ENCODE data around the gene NRN1L.

NRN1L gene

DNA sequence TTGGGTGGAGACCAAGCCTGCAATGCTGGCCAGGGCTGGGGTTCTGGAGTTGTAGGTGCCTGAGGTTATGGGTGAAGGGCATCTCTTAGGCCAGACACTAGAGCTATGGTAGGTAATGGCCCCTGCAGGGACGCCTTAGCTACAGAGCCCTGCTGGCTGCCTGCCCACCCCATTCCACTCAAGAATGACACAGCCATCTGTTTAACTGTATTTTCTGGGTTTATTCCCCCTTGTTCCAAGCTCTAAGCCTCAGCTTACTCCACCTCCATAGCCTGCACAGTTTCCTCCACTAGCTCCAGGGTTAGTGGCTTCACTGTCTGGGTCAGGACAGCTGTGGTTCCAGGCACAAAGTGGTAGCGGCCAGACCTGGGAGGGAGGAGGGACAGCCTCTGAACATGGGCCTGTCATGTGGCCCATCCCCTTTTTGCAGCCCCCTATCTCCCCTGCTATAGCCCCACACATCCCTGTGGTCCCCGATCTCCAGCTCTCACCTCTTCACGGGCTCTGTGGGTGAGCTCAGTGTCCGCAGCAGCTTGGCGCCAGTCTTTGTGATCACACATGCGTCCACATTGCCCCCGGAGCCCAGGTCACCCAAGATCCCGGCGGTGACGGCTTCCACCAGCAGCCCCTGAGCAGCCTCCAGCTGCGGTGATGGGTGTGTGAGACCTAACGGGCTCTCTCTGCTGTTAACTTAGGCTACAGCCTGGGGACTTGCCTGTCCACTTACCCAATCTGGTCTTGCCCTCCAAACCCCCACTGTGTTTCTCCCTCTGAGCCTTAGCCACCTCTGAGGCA lies 49.8 kb downstream of the NRN1L start:
- DNase-seq: no peak

DNA sequence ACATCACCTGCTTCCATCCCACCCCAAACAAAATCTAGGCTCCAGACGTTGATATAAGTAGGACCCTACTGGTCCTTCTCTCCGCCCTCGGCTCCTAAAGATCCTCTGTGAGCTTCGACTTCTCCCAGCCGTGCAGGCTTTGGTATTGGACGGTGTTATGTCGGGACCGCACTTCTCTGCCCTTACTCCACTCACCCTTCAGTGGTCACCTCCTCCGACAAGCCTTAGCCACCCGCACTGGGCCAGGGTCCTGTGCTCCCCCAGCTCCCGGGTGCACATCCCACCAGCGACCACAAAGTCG lies 50.4 kb downstream of the NRN1L start:
- DNase-seq: peak in 1 of 56 donors; percentile 46

DNA sequence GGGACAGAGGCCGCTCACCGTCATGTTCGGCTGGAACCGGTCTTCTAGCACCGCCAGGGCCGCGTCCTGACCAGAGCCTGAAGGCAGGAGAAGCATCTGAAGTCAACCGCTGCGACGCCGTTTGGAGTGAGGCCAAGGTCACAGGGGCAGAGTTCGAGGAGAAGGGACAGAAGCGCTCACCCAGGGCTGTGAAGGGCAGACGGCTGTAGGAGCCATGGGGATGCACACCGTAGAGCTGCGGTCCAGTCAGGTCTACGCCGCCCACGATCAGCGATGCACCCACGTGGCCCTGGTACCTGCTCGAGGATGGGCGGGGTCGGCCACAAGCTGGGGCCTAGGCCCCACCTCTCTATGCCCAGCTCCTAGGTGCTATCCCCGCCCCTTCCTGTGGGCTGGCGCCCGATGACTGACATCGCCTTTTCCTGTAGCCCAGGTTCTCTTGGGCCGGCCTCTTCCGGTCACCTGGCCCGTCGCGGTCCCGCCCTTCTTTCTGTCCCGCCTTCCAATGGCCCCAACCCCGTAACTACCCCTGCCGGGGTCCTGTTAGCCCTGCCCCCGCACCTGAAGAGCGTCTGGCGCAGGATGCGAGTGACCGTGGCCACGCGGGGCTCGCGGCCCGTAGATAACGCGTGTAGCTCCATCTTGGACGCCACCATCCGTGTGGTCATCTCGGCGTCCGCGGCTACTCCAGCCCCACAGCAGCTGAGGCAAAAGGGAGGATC lies 50.9 kb downstream of the NRN1L start:
- peak; percentile 48 to 98 (median 92) for DNase-seq
